ENCODE measurements around the gene ANGPTL7.

The ANGPTL7 gene

GRCh38 chr1:11215381-11216005 is 26.3 kb downstream of the ANGPTL7 start:
- FAIRE-seq (no peak), DNase-seq (ENCODE audit: insufficient read length, low spot score) (no peak)
- TF ChIP-seq POU2F2 (IDR thresholded peaks at IDR 0.05; ENCODE audit: low read depth, low read length): no peak
- no peak for TF ChIP-seq SPI1 (IDR thresholded peaks at IDR 0.05; ENCODE audit: low read depth, low read length)
- no peak for TF ChIP-seq POLR2AphosphoS5 (IDR thresholded peaks at IDR 0.05; ENCODE audit: low read depth, low read length)
- TF ChIP-seq TAF1 (IDR thresholded peaks at IDR 0.05; ENCODE audit: low read depth, low read length): no peak
- no peak for TF ChIP-seq PAX5 (IDR thresholded peaks at IDR 0.05; ENCODE audit: insufficient read depth, low read length, severe bottlenecking)
- TF ChIP-seq POLR2A (IDR thresholded peaks at IDR 0.05; ENCODE audit: low read depth, low read length): no peak

- DNase-seq (ENCODE audit: insufficient read length, low spot score) (no peak), FAIRE-seq (no peak)
- no peak for TF ChIP-seq TAF1 (IDR thresholded peaks at IDR 0.05; ENCODE audit: low read depth, low read length)
- TF ChIP-seq POLR2A (IDR thresholded peaks at IDR 0.05; ENCODE audit: low read depth, low read length): no peak
- no peak for TF ChIP-seq POU2F2 (IDR thresholded peaks at IDR 0.05; ENCODE audit: low read depth, low read length)
- TF ChIP-seq POLR2AphosphoS5 (IDR thresholded peaks at IDR 0.05; ENCODE audit: low read depth, low read length): no peak
- no peak for TF ChIP-seq SPI1 (IDR thresholded peaks at IDR 0.05; ENCODE audit: low read depth, low read length)
- TF ChIP-seq PAX5 (IDR thresholded peaks at IDR 0.05; ENCODE audit: insufficient read depth, low read length, severe bottlenecking): no peak
These were observed 26.9 kb downstream of the ANGPTL7 start for GRCh38 chr1:11216074-11216473.

GRCh38 chr1:11227106-11228077 is 38.2 kb downstream of the ANGPTL7 start:
- TF ChIP-seq POU2F2 (IDR thresholded peaks at IDR 0.05; ENCODE audit: low read depth, low read length) (peak; percentile 82), POLR2A (IDR thresholded peaks at IDR 0.05; ENCODE audit: low read depth, low read length) (no peak), SPI1 (IDR thresholded peaks at IDR 0.05; ENCODE audit: low read depth, low read length) (no peak)
- DNase-seq (ENCODE audit: insufficient read length, low spot score) (no peak), FAIRE-seq (peak; percentile 92)

GRCh38 chr1:11229203-11229602 is 40.0 kb downstream of the ANGPTL7 start:
- TF ChIP-seq POU2F2 (IDR thresholded peaks at IDR 0.05; ENCODE audit: low read depth, low read length): no peak
- TF ChIP-seq POLR2AphosphoS5 (IDR thresholded peaks at IDR 0.05; ENCODE audit: low read depth, low read length): no peak
- no peak for TF ChIP-seq PAX5 (IDR thresholded peaks at IDR 0.05; ENCODE audit: insufficient read depth, low read length, severe bottlenecking)
- no peak for TF ChIP-seq SPI1 (IDR thresholded peaks at IDR 0.05; ENCODE audit: low read depth, low read length)
- no peak for TF ChIP-seq POLR2A (IDR thresholded peaks at IDR 0.05; ENCODE audit: low read depth, low read length)
- no peak for TF ChIP-seq TAF1 (IDR thresholded peaks at IDR 0.05; ENCODE audit: low read depth, low read length)
- no peak for FAIRE-seq
- DNase-seq (ENCODE audit: insufficient read length, low spot score): no peak

GRCh38 chr1:11233208-11233607 is 44.1 kb downstream of the ANGPTL7 start:
- no peak for FAIRE-seq
- no peak for DNase-seq (ENCODE audit: insufficient read length, low spot score)
- no peak for TF ChIP-seq TAF1 (IDR thresholded peaks at IDR 0.05; ENCODE audit: low read depth, low read length)
- no peak for TF ChIP-seq POLR2AphosphoS5 (IDR thresholded peaks at IDR 0.05; ENCODE audit: low read depth, low read length)
- TF ChIP-seq POLR2A (IDR thresholded peaks at IDR 0.05; ENCODE audit: low read depth, low read length): no peak
- TF ChIP-seq PAX5 (IDR thresholded peaks at IDR 0.05; ENCODE audit: insufficient read depth, low read length, severe bottlenecking): no peak
- TF ChIP-seq SPI1 (IDR thresholded peaks at IDR 0.05; ENCODE audit: low read depth, low read length): no peak
- TF ChIP-seq POU2F2 (IDR thresholded peaks at IDR 0.05; ENCODE audit: low read depth, low read length): no peak

GRCh38 chr1:11237356-11237755 is 48.2 kb downstream of the ANGPTL7 start:
- DNase-seq (ENCODE audit: insufficient read length, low spot score) (no peak), FAIRE-seq (no peak)
- TF ChIP-seq POU2F2 (IDR thresholded peaks at IDR 0.05; ENCODE audit: low read depth, low read length) (no peak), SPI1 (IDR thresholded peaks at IDR 0.05; ENCODE audit: low read depth, low read length) (no peak), POLR2AphosphoS5 (IDR thresholded peaks at IDR 0.05; ENCODE audit: low read depth, low read length) (no peak), PAX5 (IDR thresholded peaks at IDR 0.05; ENCODE audit: insufficient read depth, low read length, severe bottlenecking) (no peak), POLR2A (IDR thresholded peaks at IDR 0.05; ENCODE audit: low read depth, low read length) (no peak), TAF1 (IDR thresholded peaks at IDR 0.05; ENCODE audit: low read depth, low read length) (no peak)

GRCh38 chr1:11238311-11238710 is 49.2 kb downstream of the ANGPTL7 start:
- TF ChIP-seq SPI1 (IDR thresholded peaks at IDR 0.05; ENCODE audit: low read depth, low read length): no peak
- TF ChIP-seq PAX5 (IDR thresholded peaks at IDR 0.05; ENCODE audit: insufficient read depth, low read length, severe bottlenecking): no peak
- no peak for TF ChIP-seq POLR2AphosphoS5 (IDR thresholded peaks at IDR 0.05; ENCODE audit: low read depth, low read length)
- no peak for TF ChIP-seq TAF1 (IDR thresholded peaks at IDR 0.05; ENCODE audit: low read depth, low read length)
- no peak for TF ChIP-seq POLR2A (IDR thresholded peaks at IDR 0.05; ENCODE audit: low read depth, low read length)
- no peak for TF ChIP-seq POU2F2 (IDR thresholded peaks at IDR 0.05; ENCODE audit: low read depth, low read length)
- FAIRE-seq (no peak), DNase-seq (ENCODE audit: insufficient read length, low spot score) (no peak)

GRCh38 chr1:11245248-11245647 is 56.1 kb downstream of the ANGPTL7 start:
- FAIRE-seq (no peak), DNase-seq (ENCODE audit: insufficient read length, low spot score) (no peak)
- TF ChIP-seq SPI1 (IDR thresholded peaks at IDR 0.05; ENCODE audit: low read depth, low read length): no peak
- no peak for TF ChIP-seq POLR2AphosphoS5 (IDR thresholded peaks at IDR 0.05; ENCODE audit: low read depth, low read length)
- TF ChIP-seq POU2F2 (IDR thresholded peaks at IDR 0.05; ENCODE audit: low read depth, low read length): no peak
- TF ChIP-seq TAF1 (IDR thresholded peaks at IDR 0.05; ENCODE audit: low read depth, low read length): no peak
- no peak for TF ChIP-seq POLR2A (IDR thresholded peaks at IDR 0.05; ENCODE audit: low read depth, low read length)
- no peak for TF ChIP-seq PAX5 (IDR thresholded peaks at IDR 0.05; ENCODE audit: insufficient read depth, low read length, severe bottlenecking)

Data from GM12891 (cell line).